ENCODE measurements around the gene XPA.

The XPA gene

GRCh38 chr9:97694769-97695168 lies 2.4 kb downstream of the XPA start:
- H3K36me3 ChIP-seq (ENCODE audit: control insufficient read depth in 5 of 5, insufficient read depth in 5 of 5, low read length in 5 of 5): peaks cover 10 to 24% (median 16%) of the 10 kb centered on the region in 5 donors
- no peak overlapping the region for H3K4me3 ChIP-seq (ENCODE audit: low read depth in 1 of 5, low read length in 5 of 5)
- H3K9ac ChIP-seq (ENCODE audit: low read length in 5 of 5): no peak overlapping the region
- no peaks in the 10 kb centered on the region for H3K27me3 ChIP-seq (ENCODE audit: control insufficient read depth in 5 of 5, insufficient read depth in 4 of 5, low read length in 5 of 5)
- no peaks in the 10 kb centered on the region for H3K9me3 ChIP-seq (ENCODE audit: control insufficient read depth in 5 of 5, low read length in 5 of 5)
- H3K4me1 ChIP-seq (ENCODE audit: control insufficient read depth in 5 of 5, insufficient read depth in 5 of 5, low read length in 5 of 5): peaks cover 6 to 38% (median 28%) of the 10 kb centered on the region in 5 donors
- no peak overlapping the region for H3K27ac ChIP-seq (ENCODE audit: low read depth, low read length)

- Histone ChIP-seq H3K9me3 (ENCODE audit: control insufficient read depth in 5 of 5, low read length in 5 of 5) (no peaks in the 10 kb centered on the region), H3K36me3 (ENCODE audit: control insufficient read depth in 5 of 5, insufficient read depth in 5 of 5, low read length in 5 of 5) (peaks cover 31 to 58% (median 38%) of the 10 kb centered on the region in 5 donors), H3K27ac (ENCODE audit: low read depth, low read length) (no peak overlapping the region), H3K27me3 (ENCODE audit: control insufficient read depth in 5 of 5, insufficient read depth in 4 of 5, low read length in 5 of 5) (no peaks in the 10 kb centered on the region), H3K9ac (ENCODE audit: low read length in 5 of 5) (no peak overlapping the region), H3K4me1 (ENCODE audit: control insufficient read depth in 5 of 5, insufficient read depth in 5 of 5, low read length in 5 of 5) (peaks cover 0 to 9% (median 2%) of the 10 kb centered on the region in 5 donors), H3K4me3 (ENCODE audit: low read depth in 1 of 5, low read length in 5 of 5) (no peak overlapping the region)
Observed at GRCh38 chr9:97689401-97690180, 7.5 kb downstream of the XPA start.

DNA sequence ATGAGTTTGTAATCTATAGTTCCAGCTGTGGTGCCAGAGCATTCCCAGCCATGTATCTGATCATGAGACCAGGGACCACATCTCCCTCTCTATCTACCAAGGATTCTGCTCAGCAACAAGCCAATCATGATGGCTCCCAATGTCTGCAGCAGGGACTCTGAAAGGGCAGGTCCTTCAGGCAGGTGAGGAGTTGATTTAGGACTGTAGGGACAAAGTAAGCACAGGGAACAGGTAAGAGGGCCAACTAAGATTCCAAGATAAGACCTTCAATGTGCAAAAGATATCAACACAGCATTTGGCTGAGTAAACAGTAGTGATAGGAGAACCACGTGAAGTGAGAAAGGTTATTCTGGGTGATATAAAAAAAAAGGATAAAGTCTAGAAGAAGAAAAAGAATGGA lies 8.5 kb downstream of the XPA start:
- Histone ChIP-seq H3K36me3 (ENCODE audit: control insufficient read depth in 5 of 5, insufficient read depth in 5 of 5, low read length in 5 of 5) (peaks cover 41 to 66% (median 46%) of the 10 kb centered on the region in 5 donors), H3K9ac (ENCODE audit: low read length in 5 of 5) (no peak overlapping the region), H3K4me3 (ENCODE audit: low read depth in 1 of 5, low read length in 5 of 5) (no peak overlapping the region), H3K9me3 (ENCODE audit: control insufficient read depth in 5 of 5, low read length in 5 of 5) (no peaks in the 10 kb centered on the region), H3K27me3 (ENCODE audit: control insufficient read depth in 5 of 5, insufficient read depth in 4 of 5, low read length in 5 of 5) (no peaks in the 10 kb centered on the region), H3K4me1 (ENCODE audit: control insufficient read depth in 5 of 5, insufficient read depth in 5 of 5, low read length in 5 of 5) (peaks cover 0 to under 1% (median 0%) of the 10 kb centered on the region in 5 donors), H3K27ac (ENCODE audit: low read depth, low read length) (no peak overlapping the region)

GRCh38 chr9:97682242-97682641 lies 14.9 kb downstream of the XPA start:
- H3K4me1 ChIP-seq (ENCODE audit: control insufficient read depth in 5 of 5, insufficient read depth in 5 of 5, low read length in 5 of 5): peaks cover 0 to 4% (median 0%) of the 10 kb centered on the region in 5 donors
- H3K9me3 ChIP-seq (ENCODE audit: control insufficient read depth in 5 of 5, low read length in 5 of 5): no peaks in the 10 kb centered on the region
- H3K27ac ChIP-seq (ENCODE audit: low read depth, low read length): no peak overlapping the region
- H3K4me3 ChIP-seq (ENCODE audit: low read depth in 1 of 5, low read length in 5 of 5): no peak overlapping the region
- H3K36me3 ChIP-seq (ENCODE audit: control insufficient read depth in 5 of 5, insufficient read depth in 5 of 5, low read length in 5 of 5): peaks cover 49 to 73% (median 54%) of the 10 kb centered on the region in 5 donors
- no peak overlapping the region for H3K9ac ChIP-seq (ENCODE audit: low read length in 5 of 5)
- H3K27me3 ChIP-seq (ENCODE audit: control insufficient read depth in 5 of 5, insufficient read depth in 4 of 5, low read length in 5 of 5): no peaks in the 10 kb centered on the region

DNA sequence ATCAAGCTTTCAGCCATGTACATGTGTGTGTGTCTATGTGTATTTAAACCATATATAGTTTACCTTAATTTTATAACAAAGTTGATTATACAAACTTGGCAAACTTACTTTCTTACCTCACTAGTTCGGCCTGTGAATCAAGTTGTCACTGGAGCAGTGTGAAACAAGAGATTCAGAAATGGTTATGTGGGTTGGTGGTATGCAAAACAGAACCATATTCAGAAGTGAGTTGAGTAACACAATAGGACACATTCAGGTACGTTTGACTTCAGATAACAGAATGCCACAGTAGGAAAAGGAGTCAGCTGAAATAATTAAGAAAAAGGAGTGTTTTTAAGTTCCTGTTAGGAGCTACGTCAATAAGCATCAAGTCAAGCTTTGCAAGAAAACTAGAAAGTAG lies 21.5 kb downstream of the XPA start:
- peaks cover 64 to 79% (median 70%) of the 10 kb centered on the region in 5 donors for H3K36me3 ChIP-seq (ENCODE audit: control insufficient read depth in 5 of 5, insufficient read depth in 5 of 5, low read length in 5 of 5)
- H3K9ac ChIP-seq (ENCODE audit: low read length in 5 of 5): no peak overlapping the region
- H3K4me1 ChIP-seq (ENCODE audit: control insufficient read depth in 5 of 5, insufficient read depth in 5 of 5, low read length in 5 of 5): peaks cover 0 to 10% (median 3%) of the 10 kb centered on the region in 5 donors
- H3K27ac ChIP-seq (ENCODE audit: low read depth, low read length): no peak overlapping the region
- H3K27me3 ChIP-seq (ENCODE audit: control insufficient read depth in 5 of 5, insufficient read depth in 4 of 5, low read length in 5 of 5): no peaks in the 10 kb centered on the region
- no peak overlapping the region for H3K4me3 ChIP-seq (ENCODE audit: low read depth in 1 of 5, low read length in 5 of 5)
- no peaks in the 10 kb centered on the region for H3K9me3 ChIP-seq (ENCODE audit: control insufficient read depth in 5 of 5, low read length in 5 of 5)

DNA sequence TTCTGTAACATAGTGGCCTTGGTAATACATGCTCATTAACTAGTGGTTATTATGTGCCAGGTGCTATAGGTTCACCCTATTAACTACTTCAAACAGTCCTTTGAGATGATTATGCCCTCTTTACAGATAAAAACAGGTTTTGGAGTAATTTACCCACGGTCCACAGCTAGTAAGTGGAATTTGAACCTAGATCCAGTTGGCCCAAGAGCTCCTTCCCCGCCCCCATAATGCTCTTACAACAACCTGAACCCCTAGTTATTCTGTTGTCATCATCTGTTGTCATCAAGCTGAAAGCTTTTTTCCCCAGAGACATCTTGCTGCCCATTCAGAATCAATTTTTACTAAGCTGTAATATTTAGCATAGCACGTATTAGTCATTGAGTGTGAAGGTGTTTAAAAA lies 23.2 kb downstream of the XPA start:
- Histone ChIP-seq H3K36me3 (ENCODE audit: control insufficient read depth in 5 of 5, insufficient read depth in 5 of 5, low read length in 5 of 5) (peaks cover 71 to 84% (median 78%) of the 10 kb centered on the region in 5 donors), H3K4me3 (ENCODE audit: low read depth in 1 of 5, low read length in 5 of 5) (no peak overlapping the region)

DNA sequence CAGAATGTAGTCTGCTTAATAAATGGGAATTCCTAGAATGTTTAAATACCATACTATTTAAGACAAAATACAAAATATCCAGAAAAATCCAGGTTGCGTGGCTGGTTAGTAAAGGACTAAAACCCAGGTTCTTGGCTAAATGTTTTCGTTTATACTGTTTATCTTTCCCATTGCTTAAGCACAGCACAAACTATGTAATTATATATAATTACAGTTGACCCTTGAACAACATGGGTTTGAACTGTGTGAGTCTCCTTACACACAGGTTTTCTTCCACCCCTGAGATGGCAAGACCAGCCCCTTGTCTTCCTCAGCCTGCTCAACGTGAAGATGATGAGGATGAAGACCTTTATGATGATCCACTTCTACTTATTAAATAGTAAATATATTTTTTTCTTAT lies 24.7 kb downstream of the XPA start:
- Histone ChIP-seq H3K9me3 (ENCODE audit: control insufficient read depth in 5 of 5, low read length in 5 of 5) (no peaks in the 10 kb centered on the region), H3K36me3 (ENCODE audit: control insufficient read depth in 5 of 5, insufficient read depth in 5 of 5, low read length in 5 of 5) (peaks cover 86 to 90% (median 87%) of the 10 kb centered on the region in 5 donors), H3K4me1 (ENCODE audit: control insufficient read depth in 5 of 5, insufficient read depth in 5 of 5, low read length in 5 of 5) (peaks cover 0 to 6% (median 0%) of the 10 kb centered on the region in 5 donors), H3K27me3 (ENCODE audit: control insufficient read depth in 5 of 5, insufficient read depth in 4 of 5, low read length in 5 of 5) (no peaks in the 10 kb centered on the region), H3K9ac (ENCODE audit: low read length in 5 of 5) (no peak overlapping the region), H3K4me3 (ENCODE audit: low read depth in 1 of 5, low read length in 5 of 5) (no peak overlapping the region), H3K27ac (ENCODE audit: low read depth, low read length) (no peak overlapping the region)

More for the DNA sequence above, 23.2 kb downstream of the XPA start:
- H3K27ac ChIP-seq (ENCODE audit: low read depth, low read length): peak overlapping the region; percentile 49
- no peaks in the 10 kb centered on the region for H3K9me3 ChIP-seq (ENCODE audit: control insufficient read depth in 5 of 5, low read length in 5 of 5)
- H3K27me3 ChIP-seq (ENCODE audit: control insufficient read depth in 5 of 5, insufficient read depth in 4 of 5, low read length in 5 of 5): no peaks in the 10 kb centered on the region
- peaks cover 0 to 10% (median 3%) of the 10 kb centered on the region in 5 donors for H3K4me1 ChIP-seq (ENCODE audit: control insufficient read depth in 5 of 5, insufficient read depth in 5 of 5, low read length in 5 of 5)
- no peak overlapping the region for H3K9ac ChIP-seq (ENCODE audit: low read length in 5 of 5)

- H3K36me3 ChIP-seq (ENCODE audit: control insufficient read depth in 5 of 5, insufficient read depth in 5 of 5, low read length in 5 of 5): peaks cover 87 to 100% (median 92%) of the 10 kb centered on the region in 5 donors
Observed at GRCh38 chr9:97670586-97670985, 26.6 kb downstream of the XPA start.

GRCh38 chr9:97668485-97668884 lies 28.7 kb downstream of the XPA start:
- no peaks in the 10 kb centered on the region for H3K9me3 ChIP-seq (ENCODE audit: control insufficient read depth in 5 of 5, low read length in 5 of 5)
- H3K36me3 ChIP-seq (ENCODE audit: control insufficient read depth in 5 of 5, insufficient read depth in 5 of 5, low read length in 5 of 5): peaks cover 84 to 100% (median 90%) of the 10 kb centered on the region in 5 donors
- no peak overlapping the region for H3K9ac ChIP-seq (ENCODE audit: low read length in 5 of 5)
- no peak overlapping the region for H3K27ac ChIP-seq (ENCODE audit: low read depth, low read length)
- no peaks in the 10 kb centered on the region for H3K27me3 ChIP-seq (ENCODE audit: control insufficient read depth in 5 of 5, insufficient read depth in 4 of 5, low read length in 5 of 5)
- H3K4me3 ChIP-seq (ENCODE audit: low read depth in 1 of 5, low read length in 5 of 5): no peak overlapping the region
- H3K4me1 ChIP-seq (ENCODE audit: control insufficient read depth in 5 of 5, insufficient read depth in 5 of 5, low read length in 5 of 5): no peaks in the 10 kb centered on the region

More at GRCh38 chr9:97670586-97670985, 26.6 kb downstream of the XPA start:
- Histone ChIP-seq H3K9ac (ENCODE audit: low read length in 5 of 5) (no peak overlapping the region), H3K27me3 (ENCODE audit: control insufficient read depth in 5 of 5, insufficient read depth in 4 of 5, low read length in 5 of 5) (no peaks in the 10 kb centered on the region), H3K27ac (ENCODE audit: low read depth, low read length) (no peak overlapping the region), H3K4me3 (ENCODE audit: low read depth in 1 of 5, low read length in 5 of 5) (no peak overlapping the region), H3K9me3 (ENCODE audit: control insufficient read depth in 5 of 5, low read length in 5 of 5) (no peaks in the 10 kb centered on the region), H3K4me1 (ENCODE audit: control insufficient read depth in 5 of 5, insufficient read depth in 5 of 5, low read length in 5 of 5) (peaks cover 0 to 6% (median 0%) of the 10 kb centered on the region in 5 donors)

DNA sequence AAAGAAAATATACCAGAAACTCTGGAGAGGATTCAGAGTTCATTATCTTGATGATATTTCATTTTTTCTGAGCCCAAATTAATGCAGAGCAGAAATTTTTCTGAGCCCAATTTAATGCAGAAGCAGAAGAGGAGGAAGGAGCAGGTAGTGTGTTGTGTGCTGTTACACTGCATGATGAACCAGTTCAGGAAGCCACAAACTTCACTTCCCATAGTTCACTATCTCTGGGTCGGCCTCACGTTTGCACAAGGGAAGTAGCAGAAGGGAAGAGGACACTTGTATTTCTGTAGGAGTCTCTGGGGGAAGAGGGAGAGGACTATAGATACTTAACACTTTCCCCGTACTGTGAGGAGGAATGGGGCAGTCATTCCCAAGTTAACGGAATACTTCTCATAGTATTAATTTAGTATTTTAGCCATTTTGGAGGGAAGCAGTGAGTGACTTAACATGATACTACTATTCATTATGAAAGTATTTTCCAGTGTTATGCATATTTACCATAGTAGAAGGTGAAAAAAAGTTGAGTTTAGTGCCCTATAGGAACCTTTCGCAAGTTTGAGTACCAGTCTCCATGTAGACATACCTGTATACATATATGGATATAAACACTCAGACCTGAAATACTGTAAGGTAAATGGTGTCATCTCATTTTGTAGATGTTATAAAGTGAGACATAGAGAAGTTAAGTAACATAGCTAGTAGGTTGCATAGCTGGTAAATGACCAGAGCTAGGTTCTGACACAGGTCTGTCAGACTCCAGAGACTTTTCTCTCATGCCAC lies 30.0 kb downstream of the XPA start:
- Histone ChIP-seq H3K27ac (ENCODE audit: low read depth, low read length) (no peak overlapping the region), H3K36me3 (ENCODE audit: control insufficient read depth in 5 of 5, insufficient read depth in 5 of 5, low read length in 5 of 5) (peaks cover 83 to 95% (median 88%) of the 10 kb centered on the region in 5 donors)

More for the DNA sequence above, 30.0 kb downstream of the XPA start:
- no peak overlapping the region for H3K9ac ChIP-seq (ENCODE audit: low read length in 5 of 5)
- no peaks in the 10 kb centered on the region for H3K27me3 ChIP-seq (ENCODE audit: control insufficient read depth in 5 of 5, insufficient read depth in 4 of 5, low read length in 5 of 5)
- no peaks in the 10 kb centered on the region for H3K4me1 ChIP-seq (ENCODE audit: control insufficient read depth in 5 of 5, insufficient read depth in 5 of 5, low read length in 5 of 5)
- H3K9me3 ChIP-seq (ENCODE audit: control insufficient read depth in 5 of 5, low read length in 5 of 5): no peaks in the 10 kb centered on the region
- H3K4me3 ChIP-seq (ENCODE audit: low read depth in 1 of 5, low read length in 5 of 5): no peak overlapping the region
